CD14-positive monocyte (primary cell): Measurements from ENCODE around the gene CD180. TPM values are rescaled to one million over a fixed set of nuclear protein-coding genes. Genes with fewer than 3 reads are reported as not detected.
A peak's percentile ranks its signal among the peaks of the same experiment; 100 is the strongest.

Experiments used
- DNase-seq, 3 donors: peaks; one replicate each; pipeline ENCODE4 v3.0.0-alpha.2; 2011 to 2022
- H2AFZ ChIP-seq: 2 replicates; pipeline ENCODE4 v1.6.0; 2012; ENCODE audit warnings: mild to moderate bottlenecking, low read depth, low read length, inconsistent platforms; ENCODE audit not compliant: insufficient read depth, poor library complexity, severe bottlenecking
- H3K27ac ChIP-seq, 2 donors: 1 replicate in 1 of 2; 2 replicates in 1 of 2; pipeline ENCODE4 v1.5.1; 2012 to 2013; ENCODE audit warnings: low read length in 2 of 2, control low read depth in 1 of 2, inconsistent platforms in 1 of 2, low read depth in 1 of 2, mild to moderate bottlenecking in 1 of 2
- H3K27me3 ChIP-seq, 2 donors: one replicate each; pipeline versions ENCODE4 v1.6.0 to v1.6.1; 2011 to 2013; ENCODE audit warnings: low read length in 2 of 2; ENCODE audit not compliant: control insufficient read depth in 2 of 2, insufficient read depth in 2 of 2
- H3K36me3 ChIP-seq, 2 donors: replicated peaks in 1 of 2; 1 replicate in 1 of 2; 2 replicates in 1 of 2; pipeline versions ENCODE4 v1.5.1 to v1.6.1; 2012 to 2013; ENCODE audit warnings: low read length in 2 of 2, control low read depth in 1 of 2, inconsistent platforms in 1 of 2, mild to moderate bottlenecking in 1 of 2; ENCODE audit not compliant: insufficient read depth in 2 of 2, control insufficient read depth in 1 of 2
- H3K4me1 ChIP-seq, 2 donors: 1 replicate in 1 of 2; 2 replicates in 1 of 2; pipeline versions ENCODE4 v1.5.1 to v1.6.1; 2012 to 2013; ENCODE audit warnings: low read length in 2 of 2, control low read depth in 1 of 2, inconsistent platforms in 1 of 2, mild to moderate bottlenecking in 1 of 2, moderate library complexity in 1 of 2; ENCODE audit not compliant: insufficient read depth in 2 of 2, control insufficient read depth in 1 of 2
- H3K4me2 ChIP-seq: replicated peaks from 2 replicates; pipeline ENCODE3; 2012; ENCODE audit warnings: low read length, moderate library complexity, mild to moderate bottlenecking; ENCODE audit not compliant: poor library complexity, severe bottlenecking; ENCODE audit errors: extremely low read depth
- H3K4me3 ChIP-seq, 3 experiments: fragments of 200-600 bp in 1 of 3; sonication (generic) in 1 of 3; replicated peaks in 1 of 3; 1 replicate in 2 of 3; 2 replicates in 1 of 3; pipeline ENCODE4 v1.5.1; 2011 to 2013; ENCODE audit warnings: low read length in 3 of 3, mild to moderate bottlenecking in 3 of 3, control low read depth in 2 of 3, low read depth in 2 of 3, inconsistent platforms in 1 of 3, moderate library complexity in 1 of 3
- H3K79me2 ChIP-seq: 2 replicates; pipeline ENCODE4 v1.6.0; 2012; ENCODE audit warnings: mild to moderate bottlenecking, control low read depth, inconsistent platforms, low read length, moderate library complexity; ENCODE audit not compliant: insufficient read depth
- H3K9ac ChIP-seq: 2 replicates; pipeline ENCODE4 v1.6.0; 2017; ENCODE audit warnings: low read length, mild to moderate bottlenecking; ENCODE audit not compliant: insufficient read depth, poor library complexity, severe bottlenecking
- H3K9me3 ChIP-seq, 2 donors: replicated peaks in 1 of 2; 1 replicate in 1 of 2; 2 replicates in 1 of 2; pipeline versions ENCODE4 v1.5.1 to v1.6.1; 2012 to 2013; ENCODE audit warnings: low read length in 2 of 2, control low read depth in 1 of 2; ENCODE audit not compliant: control insufficient read depth in 1 of 2, insufficient read depth in 1 of 2
- H4K20me1 ChIP-seq: 2 replicates; pipeline ENCODE4 v1.6.0; 2012; ENCODE audit warnings: mild to moderate bottlenecking, low read length, control low read depth, moderate library complexity; ENCODE audit not compliant: insufficient read depth
- H3K27ac Mint-ChIP-seq, 7 donors: one replicate each; pipeline ENCODE4 v1.8.0; 2020; ENCODE audit warnings: mild to moderate bottlenecking in 7 of 7, mixed read lengths in 7 of 7, moderate library complexity in 6 of 7, inconsistent platforms in 2 of 7
- H3K27me3 Mint-ChIP-seq, 3 donors: one replicate each; pipeline ENCODE4 v1.8.0; 2021 to 2022; ENCODE audit warnings: low read depth in 3 of 3, mild to moderate bottlenecking in 3 of 3, mixed read lengths in 3 of 3, moderate library complexity in 3 of 3, inconsistent platforms in 1 of 3
- H3K36me3 Mint-ChIP-seq, 2 donors: one replicate each; pipeline ENCODE4 v1.8.0; 2020; ENCODE audit warnings: mixed read lengths in 2 of 2, inconsistent platforms in 1 of 2, mild to moderate bottlenecking in 1 of 2
- H3K4me1 Mint-ChIP-seq: one replicate; pipeline ENCODE4 v1.8.0; 2020; ENCODE audit warnings: mild to moderate bottlenecking, mixed read lengths
- H3K4me3 Mint-ChIP-seq, 2 donors: one replicate each; pipeline ENCODE4 v1.8.0; 2020; ENCODE audit warnings: mild to moderate bottlenecking in 2 of 2, mixed read lengths in 2 of 2, moderate library complexity in 1 of 2
- H3K9me3 Mint-ChIP-seq, 7 donors: one replicate each; pipeline ENCODE4 v1.8.0; 2020 to 2022; ENCODE audit warnings: mixed read lengths in 7 of 7, mild to moderate bottlenecking in 6 of 7, moderate library complexity in 6 of 7, inconsistent platforms in 2 of 7
- WGBS: methylation state at CpG from one replicate; pipeline ENCODE4 v1.1.5; 2013; ENCODE audit warnings: missing lambda C conversion rate; ENCODE audit not compliant: insufficient coverage; 5-methylcytosine and 5-hydroxymethylcytosine counted together
- intact Hi-C, 2 donors: fragments of 100-400 bp; cut with micrococcal nuclease; formaldehyde crosslinking; loops; one replicate each; pipeline versions ENCODE4 v1.15.0 to v1.15.1; 2023
- polyA plus RNA-seq, 3 donors: library from polyadenylated mRNA; depleted of rRNA in 1 of 3; unstranded in 2 of 3; stranded (reverse) in 1 of 3; fragments of 300-500 nt in 2 of 3; fragments of >200 nt in 1 of 3; fragmentation: Illumina TruSeq in 2 of 3; gene quantifications; 1 replicate in 2 of 3; 2 replicates in 1 of 3; pipeline ENCODE4 v1.2.3, GENCODE V29; 2012 to 2021
- TF ChIP-seq, protein P1 (sequence below): fragments of 200-600 bp; IDR thresholded peaks from one replicate; pipeline ENCODE4 v1.8.0; 2022; ENCODE audit warnings: antibody characterized with exemption, mild to moderate bottlenecking

Gene CD180
- polyA plus RNA-seq, 3 donors = 6.1 to 22.0 (median 11.7) TPM

DNA sequence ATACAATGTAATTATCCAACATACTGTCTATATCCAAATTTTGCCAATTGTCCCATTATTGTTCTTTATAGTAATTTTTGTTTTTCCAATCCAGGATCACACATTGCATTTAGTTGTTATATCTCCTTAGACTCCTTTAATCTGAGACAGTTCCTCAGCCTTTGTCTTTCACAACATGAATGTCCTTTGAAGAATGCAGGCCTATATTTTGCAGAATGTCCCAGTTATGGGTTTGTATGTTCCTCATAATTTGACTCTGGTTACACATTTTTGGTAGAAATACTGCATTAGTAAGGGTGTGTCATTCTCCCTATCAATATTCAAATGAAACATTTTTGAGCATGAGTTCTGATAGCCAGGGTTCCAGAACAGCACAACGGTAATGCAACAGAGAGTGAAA lies 6.7 kb downstream of the CD180 start:
- Histone ChIP-seq H3K9ac (no peak overlapping the region), H3K27me3 (no peaks in the 10 kb centered on the region), H3K4me1 (peaks cover 73 to 88% of the 10 kb centered on the region in 2 donors), H4K20me1 (no peaks in the 10 kb centered on the region), H3K36me3 (peaks cover 8 to 10% of the 10 kb centered on the region in 2 donors), H3K9me3 (no peaks in the 10 kb centered on the region), H3K4me2 (no peak overlapping the region), H3K79me2 (peaks cover 94% of the 10 kb centered on the region), H3K4me3 (no peak overlapping the region), H2AFZ (no peak overlapping the region), H3K27ac (peak overlapping the region; percentile 11 to 77)
- DNase-seq = no peak
- Mint-ChIP-seq H3K9me3 (peaks cover 0 to 6% (median 3%) of the 10 kb centered on the region in 7 donors), H3K36me3 (peaks cover 43 to 61% of the 10 kb centered on the region in 2 donors), H3K4me1 (peaks cover 86% of the 10 kb centered on the region), H3K4me3 (no peak overlapping the region), H3K27me3 (no peaks in the 10 kb centered on the region), H3K27ac (peak overlapping the region; percentile 35 to 83 (median 75))
- TF ChIP-seq, protein P1, sequence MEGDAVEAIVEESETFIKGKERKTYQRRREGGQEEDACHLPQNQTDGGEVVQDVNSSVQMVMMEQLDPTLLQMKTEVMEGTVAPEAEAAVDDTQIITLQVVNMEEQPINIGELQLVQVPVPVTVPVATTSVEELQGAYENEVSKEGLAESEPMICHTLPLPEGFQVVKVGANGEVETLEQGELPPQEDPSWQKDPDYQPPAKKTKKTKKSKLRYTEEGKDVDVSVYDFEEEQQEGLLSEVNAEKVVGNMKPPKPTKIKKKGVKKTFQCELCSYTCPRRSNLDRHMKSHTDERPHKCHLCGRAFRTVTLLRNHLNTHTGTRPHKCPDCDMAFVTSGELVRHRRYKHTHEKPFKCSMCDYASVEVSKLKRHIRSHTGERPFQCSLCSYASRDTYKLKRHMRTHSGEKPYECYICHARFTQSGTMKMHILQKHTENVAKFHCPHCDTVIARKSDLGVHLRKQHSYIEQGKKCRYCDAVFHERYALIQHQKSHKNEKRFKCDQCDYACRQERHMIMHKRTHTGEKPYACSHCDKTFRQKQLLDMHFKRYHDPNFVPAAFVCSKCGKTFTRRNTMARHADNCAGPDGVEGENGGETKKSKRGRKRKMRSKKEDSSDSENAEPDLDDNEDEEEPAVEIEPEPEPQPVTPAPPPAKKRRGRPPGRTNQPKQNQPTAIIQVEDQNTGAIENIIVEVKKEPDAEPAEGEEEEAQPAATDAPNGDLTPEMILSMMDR = no peak
- intact Hi-C loops = no loop called here
- WGBS = 90% methylated on average over 1 of the region's 1 CpG

DNA sequence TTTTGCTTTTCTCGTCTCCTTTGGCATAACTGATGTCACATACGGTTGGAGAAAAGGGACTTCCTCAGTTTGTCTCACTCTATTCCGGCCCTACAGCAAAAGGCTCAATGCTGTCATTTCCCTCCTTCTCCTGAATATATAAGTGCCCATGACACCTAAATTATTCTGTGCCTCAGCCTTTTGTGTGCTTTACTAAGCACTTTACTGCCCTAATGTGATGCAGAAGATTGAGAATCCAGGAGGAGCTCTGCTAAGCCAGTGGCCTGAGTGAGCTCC lies 7.6 kb downstream of the CD180 start:
- TF ChIP-seq, protein P1 = no peak
- Mint-ChIP-seq H3K27me3 (no peaks in the 10 kb centered on the region), H3K4me3 (no peak overlapping the region), H3K4me1 (peaks cover 78% of the 10 kb centered on the region), H3K27ac (peak overlapping the region; percentile 75 to 94 (median 84)), H3K36me3 (peaks cover 49 to 63% of the 10 kb centered on the region in 2 donors), H3K9me3 (peaks cover 0 to 6% (median 3%) of the 10 kb centered on the region in 7 donors)
- no peaks in the 10 kb centered on the region for H3K27me3 ChIP-seq
- H3K79me2 ChIP-seq = peaks cover 93% of the 10 kb centered on the region
- H3K4me2 ChIP-seq = peak overlapping the region; percentile 8
- H3K4me1 ChIP-seq = peaks cover 64 to 79% of the 10 kb centered on the region in 2 donors
- peaks cover 16 to 19% of the 10 kb centered on the region in 2 donors for H3K36me3 ChIP-seq
- H3K9me3 ChIP-seq = no peaks in the 10 kb centered on the region
- WGBS = 27% methylated on average over 3 of the region's 3 CpGs
- peak overlapping the region in 1 of 3 experiments; percentile 23 for H3K4me3 ChIP-seq
- intact Hi-C loops = no loop called here
- no peak overlapping the region for H3K9ac ChIP-seq
- no peaks in the 10 kb centered on the region for H4K20me1 ChIP-seq
- peak in 1 of 3 donors; percentile 51 for DNase-seq
- peak overlapping the region in 1 of 2 donors; percentile 77 for H3K27ac ChIP-seq
- H2AFZ ChIP-seq = peak overlapping the region; percentile 30
